WTC11 (cell line): ENCODE measurements around the gene TNNT1. TPM values are rescaled to one million over a fixed set of nuclear protein-coding genes. Genes with fewer than 3 reads are reported as not detected.

ENCODE experiments used
- ATAC-seq: fragments of 200-7000 bp; cut with Tn5 transposase; 2 replicates; pipeline ENCODE4 v1.10.0; 2021; ENCODE audit warnings: mild to moderate bottlenecking, moderate library complexity
- CTCF ChIA-PET: fragments of 300-600 bp; sonication (Branson Sonifier 250); formaldehyde crosslinking; loops from one replicate; lab custom pipeline; 2021; ENCODE audit warnings: antibody characterized with exemption; lab: Charles Lee
- POLR2A ChIA-PET: fragments of 350-600 bp; sonication (Branson Sonifier 250); formaldehyde crosslinking; loops from one replicate; lab custom pipeline; 2021; ENCODE audit warnings: antibody characterized with exemption; lab: Charles Lee
- DNase-seq: peaks from one replicate; pipeline ENCODE4 v3.0.0; 2021; ENCODE audit warnings: low spot score
- H3K27ac Mint-ChIP-seq: 2 replicates; pipeline ENCODE4 v1.8.0; 2021; ENCODE audit warnings: mixed read lengths
- H3K27me3 Mint-ChIP-seq: 2 replicates; pipeline ENCODE4 v1.8.0; 2021; ENCODE audit warnings: low read depth, mild to moderate bottlenecking, moderate library complexity, mixed read lengths
- H3K36me3 Mint-ChIP-seq: 2 replicates; pipeline ENCODE4 v1.8.0; 2021; ENCODE audit warnings: mixed read lengths
- H3K4me1 Mint-ChIP-seq: 2 replicates; pipeline ENCODE4 v1.8.0; 2022; ENCODE audit warnings: mixed read lengths
- H3K4me3 Mint-ChIP-seq: 2 replicates; pipeline ENCODE4 v1.8.0; 2021; ENCODE audit warnings: mild to moderate bottlenecking, moderate library complexity, mixed read lengths
- H3K9me3 Mint-ChIP-seq: 2 replicates; pipeline ENCODE4 v1.8.0; 2021; ENCODE audit warnings: mixed read lengths
- ATF2 ChIP-seq: sonication (generic); formaldehyde crosslinking; IDR thresholded peaks from 2 replicates; pipeline ENCODE4 v1.8.1; 2022; ENCODE audit warnings: low read depth, missing genetic modification reagents, borderline replicate concordance
- CTCF ChIP-seq: fragments of 200-600 bp; IDR thresholded peaks from 2 replicates; pipeline ENCODE4 v1.8.0; 2022; ENCODE audit warnings: antibody characterized with exemption
- FOXJ3 ChIP-seq: sonication (generic); formaldehyde crosslinking; IDR thresholded peaks from 2 replicates; pipeline ENCODE4 v1.9.0; 2021; ENCODE audit warnings: missing genetic modification reagents, mild to moderate bottlenecking, borderline replicate concordance
- FOXP1 ChIP-seq: sonication (generic); formaldehyde crosslinking; IDR thresholded peaks from 2 replicates; pipeline ENCODE4 v1.8.0; 2022; ENCODE audit warnings: missing genetic modification reagents, mild to moderate bottlenecking, moderate library complexity, borderline replicate concordance
- GRHL2 ChIP-seq: fragments of 250-450 bp; sonication (Bioruptor Pico); IDR thresholded peaks from 2 replicates; pipeline ENCODE4 v1.8.0; 2022; ENCODE audit warnings: mild to moderate bottlenecking, moderate library complexity; ENCODE audit not compliant: insufficient replicate concordance, severe bottlenecking
- GTF2I ChIP-seq: fragments of 250-450 bp; sonication (Bioruptor Pico); conservative IDR thresholded peaks from 2 replicates; pipeline ENCODE4 v1.4.0; 2021; ENCODE audit warnings: mild to moderate bottlenecking
- HMGA2 ChIP-seq: fragments of 250-450 bp; sonication (Bioruptor Pico); IDR thresholded peaks from 2 replicates; pipeline ENCODE4 v1.4.0; 2021; ENCODE audit warnings: mild to moderate bottlenecking, moderate library complexity
- HMGXB4 ChIP-seq: sonication (generic); formaldehyde crosslinking; IDR thresholded peaks from 2 replicates; pipeline ENCODE4 v1.8.1; 2023; ENCODE audit warnings: mild to moderate bottlenecking, moderate library complexity, missing genetic modification reagents
- IRF2 ChIP-seq: sonication (generic); formaldehyde crosslinking; IDR thresholded peaks from 2 replicates; pipeline ENCODE4 v1.8.0; 2022; ENCODE audit warnings: low read depth, missing genetic modification reagents, borderline replicate concordance
- KAT7 ChIP-seq: sonication (generic); formaldehyde crosslinking; IDR thresholded peaks from 2 replicates; pipeline ENCODE4 v1.8.1; 2023; ENCODE audit warnings: missing genetic modification reagents, mild to moderate bottlenecking, borderline replicate concordance
- MXD4 ChIP-seq: fragments of 250-450 bp; sonication (Bioruptor Pico); IDR thresholded peaks from 2 replicates; pipeline ENCODE4 v1.8.0; 2021; ENCODE audit warnings: mild to moderate bottlenecking, moderate library complexity, borderline replicate concordance
- NFE2L1 ChIP-seq: sonication (generic); formaldehyde crosslinking; IDR thresholded peaks from 2 replicates; pipeline ENCODE4 v1.8.1; 2023; ENCODE audit warnings: missing genetic modification reagents
- PRDM15 ChIP-seq: sonication (generic); formaldehyde crosslinking; IDR thresholded peaks from 2 replicates; pipeline ENCODE4 v1.8.0; 2022; ENCODE audit warnings: missing genetic modification reagents
- RELA ChIP-seq: sonication (generic); formaldehyde crosslinking; IDR thresholded peaks from 2 replicates; pipeline ENCODE4 v1.8.1; 2022; ENCODE audit warnings: missing genetic modification reagents, mild to moderate bottlenecking, borderline replicate concordance
- TP53 ChIP-seq: sonication (generic); formaldehyde crosslinking; IDR thresholded peaks from 2 replicates; pipeline ENCODE4 v1.8.1; 2023; ENCODE audit warnings: mild to moderate bottlenecking, missing genetic modification reagents
- ZNF121 ChIP-seq: sonication (generic); formaldehyde crosslinking; IDR thresholded peaks from 2 replicates; pipeline ENCODE4 v1.8.0; 2023; ENCODE audit warnings: missing genetic modification reagents
- ZNF232 ChIP-seq: sonication (generic); formaldehyde crosslinking; IDR thresholded peaks from 2 replicates; pipeline ENCODE4 v1.8.0; 2022; ENCODE audit warnings: mild to moderate bottlenecking, missing genetic modification reagents
- ZNF423 ChIP-seq: fragments of 250-450 bp; sonication (Bioruptor Pico); IDR thresholded peaks from 2 replicates; pipeline ENCODE4 v2.1.2; 2022; ENCODE audit warnings: mild to moderate bottlenecking, moderate library complexity
- total RNA-seq: library from RNA; stranded (reverse); gene quantifications from 3 replicates; pipeline ENCODE4 v1.2.3, GENCODE V29; 2021
- TF ChIP-seq, protein P1 (sequence below): sonication (generic); formaldehyde crosslinking; IDR thresholded peaks from 2 replicates; pipeline ENCODE4 v1.8.1; 2023; ENCODE audit warnings: mild to moderate bottlenecking, missing genetic modification reagents, moderate library complexity

Gene TNNT1
- total RNA-seq, 1 experiment from 2014 or later = 50.6 TPM

- TF ChIP-seq, protein P1, sequence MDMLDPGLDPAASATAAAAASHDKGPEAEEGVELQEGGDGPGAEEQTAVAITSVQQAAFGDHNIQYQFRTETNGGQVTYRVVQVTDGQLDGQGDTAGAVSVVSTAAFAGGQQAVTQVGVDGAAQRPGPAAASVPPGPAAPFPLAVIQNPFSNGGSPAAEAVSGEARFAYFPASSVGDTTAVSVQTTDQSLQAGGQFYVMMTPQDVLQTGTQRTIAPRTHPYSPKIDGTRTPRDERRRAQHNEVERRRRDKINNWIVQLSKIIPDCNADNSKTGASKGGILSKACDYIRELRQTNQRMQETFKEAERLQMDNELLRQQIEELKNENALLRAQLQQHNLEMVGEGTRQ (CRISPR knock-in tag) = 0 out of 2 replicates have a peak, but pooled peaks have one; percentile 34
- TF ChIP-seq GTF2I (CRISPR knock-in tag) = no peak
- no peak for TF ChIP-seq HMGXB4
- TF ChIP-seq ZNF121 = no peak
- TF ChIP-seq, all 79 proteins: peak for 1
- Mint-ChIP-seq H3K27ac (no peak overlapping the region), H3K27me3 (no peaks in the 10 kb centered on the region; the same call in 1 of the 2 replicates), H3K4me3 (no peak overlapping the region), H3K36me3 (peaks cover 17% of the 10 kb centered on the region), H3K9me3 (peaks cover 7% of the 10 kb centered on the region; the same call in 1 of the 2 replicates), H3K4me1 (peaks cover 6% of the 10 kb centered on the region)
- DNase-seq (no peak), ATAC-seq (no peak)
- CTCF ChIA-PET = interaction anchor here (1.2 kb wide), 1 partner anchor 12 kb away, joined by 3 read pairs; no protein-coding TSS in a partner anchor
- POLR2A ChIA-PET = no interaction called here
Observed at GRCh38 chr19:55101261-55101660, 47.7 kb downstream of the TNNT1 start.

GRCh38 chr19:55099557-55100506 lies 49.2 kb downstream of the TNNT1 start:
- no peak overlapping the region for H3K4me3 Mint-ChIP-seq
- peaks cover 17% of the 10 kb centered on the region for H3K36me3 Mint-ChIP-seq
- 0 out of 2 replicates have a peak overlapping the region, but pooled peaks have one; percentile 87 for H3K27ac Mint-ChIP-seq
- H3K4me1 Mint-ChIP-seq = peaks cover 10% of the 10 kb centered on the region
- POLR2A ChIA-PET = no interaction called here
- peak; percentile 36 for ATAC-seq
- no peaks in the 10 kb centered on the region; the same call in 1 of the 2 replicates for H3K27me3 Mint-ChIP-seq
- peak; percentile 73 for DNase-seq
- peaks cover 7% of the 10 kb centered on the region; the same call in 1 of the 2 replicates for H3K9me3 Mint-ChIP-seq
- CTCF ChIA-PET = interaction anchor here (0.9 to 2.8 kb wide), 11 partner anchors 12 to 367 kb away, joined by 3 to 27 read pairs (median 5); partner anchors contain the start of gene PPP1R12C
- TF ChIP-seq MXD4 (CRISPR knock-in tag) = no peak
- TF ChIP-seq FOXP1 (CRISPR knock-in tag) = no peak
- no peak for TF ChIP-seq TP53 (CRISPR knock-in tag)
- TF ChIP-seq ATF2 (CRISPR knock-in tag) = no peak
- TF ChIP-seq ZNF232 (CRISPR knock-in tag) = no peak
- TF ChIP-seq ZNF423 (CRISPR knock-in tag) = no peak
- no peak for TF ChIP-seq ZNF121
- no peak for TF ChIP-seq NFE2L1 (CRISPR knock-in tag)
- TF ChIP-seq RELA = no peak
- TF ChIP-seq CTCF = no peak
- TF ChIP-seq PRDM15 (CRISPR knock-in tag) = no peak
- no peak for TF ChIP-seq IRF2 (CRISPR knock-in tag)
- no peak for TF ChIP-seq KAT7 (CRISPR knock-in tag)
- no peak for TF ChIP-seq FOXJ3 (CRISPR knock-in tag)
- TF ChIP-seq GRHL2 = no peak
- TF ChIP-seq HMGA2 = no peak
